ENCODE measurements around the gene MYL10. TPM values are rescaled to one million over a fixed set of nuclear protein-coding genes. Genes with fewer than 3 reads are reported as not detected.
A peak's percentile ranks its signal among the peaks of the same experiment; 100 is the strongest.
"Not testable (repeated sequence)": the region's sequence is repeated elsewhere in the genome, so short reads cannot be mapped to it uniquely, and the experiment has no call there.

Gene MYL10
- total RNA-seq, 2 experiments from 2014 or later, result not detected

GRCh38 chr7:101618207-101618839, 10.8 kb downstream of the MYL10 start:
- Mint-ChIP-seq H3K27ac (no peak overlapping the region), H3K4me3 (no peak overlapping the region), H3K9me3 (no peaks in the 10 kb centered on the region), H3K4me1 (no peaks in the 10 kb centered on the region), H3K36me3 (no peaks in the 10 kb centered on the region), H3K27me3 (peaks cover 6% of the 10 kb centered on the region)
- no peak for DNase-seq

GRCh38 chr7:101617451-101618206, 11.5 kb downstream of the MYL10 start:
- H3K4me1 Mint-ChIP-seq, result no peaks in the 10 kb centered on the region
- no peak overlapping the region for H3K27ac Mint-ChIP-seq
- no peak overlapping the region for H3K4me3 Mint-ChIP-seq
- DNase-seq, result no peak
- no peaks in the 10 kb centered on the region for H3K9me3 Mint-ChIP-seq
- no peaks in the 10 kb centered on the region for H3K36me3 Mint-ChIP-seq
- H3K27me3 Mint-ChIP-seq, result peaks cover 6% of the 10 kb centered on the region

- peaks cover 6% of the 10 kb centered on the region for H3K27me3 Mint-ChIP-seq
- no peak overlapping the region for H3K27ac Mint-ChIP-seq
- no peak for DNase-seq
- H3K36me3 Mint-ChIP-seq, result no peaks in the 10 kb centered on the region
- H3K9me3 Mint-ChIP-seq, result no peaks in the 10 kb centered on the region
- H3K4me3 Mint-ChIP-seq, result no peak overlapping the region
- no peaks in the 10 kb centered on the region for H3K4me1 Mint-ChIP-seq
Observed at GRCh38 chr7:101615446-101615845, 13.7 kb downstream of the MYL10 start.

GRCh38 chr7:101614939-101615302, 14.2 kb downstream of the MYL10 start:
- Mint-ChIP-seq H3K27me3 (peaks cover 6% of the 10 kb centered on the region), H3K9me3 (no peaks in the 10 kb centered on the region), H3K27ac (no peak overlapping the region), H3K36me3 (no peaks in the 10 kb centered on the region), H3K4me3 (no peak overlapping the region), H3K4me1 (no peaks in the 10 kb centered on the region)
- DNase-seq, result no peak

- DNase-seq, result no peak
- no peak overlapping the region for H3K4me3 Mint-ChIP-seq
- H3K4me1 Mint-ChIP-seq, result no peaks in the 10 kb centered on the region
- H3K27ac Mint-ChIP-seq, result no peak overlapping the region
- peaks cover 6% of the 10 kb centered on the region for H3K27me3 Mint-ChIP-seq
- H3K36me3 Mint-ChIP-seq, result no peaks in the 10 kb centered on the region
- H3K9me3 Mint-ChIP-seq, result no peaks in the 10 kb centered on the region
Observed at GRCh38 chr7:101614098-101614938, 14.8 kb downstream of the MYL10 start.

- no peaks in the 10 kb centered on the region for H3K9me3 Mint-ChIP-seq
- H3K36me3 Mint-ChIP-seq, result no peaks in the 10 kb centered on the region
- H3K27ac Mint-ChIP-seq, result no peak overlapping the region
- DNase-seq, result no peak
- no peaks in the 10 kb centered on the region for H3K4me1 Mint-ChIP-seq
- H3K27me3 Mint-ChIP-seq, result peaks cover 6% of the 10 kb centered on the region
- no peak overlapping the region for H3K4me3 Mint-ChIP-seq
Observed at GRCh38 chr7:101612885-101613515, 16.1 kb downstream of the MYL10 start.

- H3K9me3 Mint-ChIP-seq, result no peaks in the 10 kb centered on the region
- H3K27me3 Mint-ChIP-seq, result no peaks in the 10 kb centered on the region
- DNase-seq, result no peak
- no peak overlapping the region for H3K4me3 Mint-ChIP-seq
- no peak overlapping the region for H3K27ac Mint-ChIP-seq
- no peaks in the 10 kb centered on the region for H3K36me3 Mint-ChIP-seq
- no peaks in the 10 kb centered on the region for H3K4me1 Mint-ChIP-seq
Observed at GRCh38 chr7:101608772-101609713, 20.1 kb downstream of the MYL10 start.

GRCh38 chr7:101606498-101606923, 22.6 kb downstream of the MYL10 start:
- H3K4me1 Mint-ChIP-seq, result no peaks in the 10 kb centered on the region
- H3K27me3 Mint-ChIP-seq, result no peaks in the 10 kb centered on the region
- no peak overlapping the region for H3K4me3 Mint-ChIP-seq
- no peaks in the 10 kb centered on the region for H3K36me3 Mint-ChIP-seq
- no peaks in the 10 kb centered on the region for H3K9me3 Mint-ChIP-seq
- no peak for DNase-seq
- no peak overlapping the region for H3K27ac Mint-ChIP-seq

- no peaks in the 10 kb centered on the region for H3K9me3 Mint-ChIP-seq
- DNase-seq, result no peak
- no peaks in the 10 kb centered on the region for H3K4me1 Mint-ChIP-seq
- no peak overlapping the region for H3K4me3 Mint-ChIP-seq
- no peaks in the 10 kb centered on the region for H3K36me3 Mint-ChIP-seq
- H3K27me3 Mint-ChIP-seq, result no peaks in the 10 kb centered on the region
- H3K27ac Mint-ChIP-seq, result no peak overlapping the region
Observed at GRCh38 chr7:101605611-101606497, 23.2 kb downstream of the MYL10 start.

- not testable (repeated sequence) for H3K9me3 Mint-ChIP-seq, H3K27me3 Mint-ChIP-seq, H3K4me1 Mint-ChIP-seq, H3K27ac Mint-ChIP-seq, DNase-seq, H3K36me3 Mint-ChIP-seq, H3K4me3 Mint-ChIP-seq
Observed at GRCh38 chr7:101604934-101605332, 24.2 kb downstream of the MYL10 start.

- DNase-seq, result no peak
- H3K36me3 Mint-ChIP-seq, result no peaks in the 10 kb centered on the region
- H3K4me3 Mint-ChIP-seq, result no peak overlapping the region
- no peak overlapping the region for H3K27ac Mint-ChIP-seq
- H3K27me3 Mint-ChIP-seq, result no peaks in the 10 kb centered on the region
- H3K9me3 Mint-ChIP-seq, result no peaks in the 10 kb centered on the region
- H3K4me1 Mint-ChIP-seq, result no peaks in the 10 kb centered on the region
Observed at GRCh38 chr7:101604331-101604933, 24.7 kb downstream of the MYL10 start.

GRCh38 chr7:101602484-101603241, 26.4 kb downstream of the MYL10 start:
- Mint-ChIP-seq H3K4me1 (no peaks in the 10 kb centered on the region), H3K4me3 (no peak overlapping the region), H3K36me3 (no peaks in the 10 kb centered on the region), H3K27ac (no peak overlapping the region), H3K27me3 (no peaks in the 10 kb centered on the region), H3K9me3 (no peaks in the 10 kb centered on the region)
- peak; percentile 68 for DNase-seq

- Mint-ChIP-seq H3K27ac (no peak overlapping the region), H3K4me1 (no peaks in the 10 kb centered on the region), H3K36me3 (no peaks in the 10 kb centered on the region), H3K9me3 (no peaks in the 10 kb centered on the region), H3K27me3 (no peaks in the 10 kb centered on the region), H3K4me3 (no peak overlapping the region)
- no peak for DNase-seq
Observed at GRCh38 chr7:101602082-101602481, 27.0 kb downstream of the MYL10 start.

Measured in activated naive CD8-positive, alpha-beta T cell treated with anti-CD3 and anti-CD28 coated beads for 36 hours (primary cell).